GM13976 (cell line): ENCODE results near the gene GPS1.
"Not testable (repeated sequence)": the region's sequence is repeated elsewhere in the genome, so short reads cannot be mapped to it uniquely, and the experiment has no call there.

Experiments used
- DNase-seq: peaks from one replicate; pipeline ENCODE4 v3.0.0; 2012; ENCODE audit warnings: low spot score
- CTCF ChIP-seq: IDR thresholded peaks from 2 replicates; pipeline ENCODE4 v1.5.1; 2012; ENCODE audit warnings: borderline replicate concordance, mild to moderate bottlenecking; ENCODE audit not compliant: insufficient read depth; ENCODE audit errors: extremely low read depth, missing control alignments, control extremely low read depth
- in situ Hi-C: fragments of 300-500 bp; cut with MboI; formaldehyde crosslinking; loops from one replicate; pipeline ENCODE4 v1.12.0; 2022; ENCODE audit warnings: low sequenced_read_pairs, mixed read lengths, inconsistent platforms; ENCODE audit not compliant: unreplicated experiment

The GPS1 gene

GRCh38 chr17:82037889-82038195 lies 13.9 kb upstream of the GPS1 start:
- DNase-seq, result no peak
- TF ChIP-seq CTCF, result no peak
- in situ Hi-C loops, result no loop called here

GRCh38 chr17:82038796-82039409 lies 12.8 kb upstream of the GPS1 start:
- DNase-seq, in situ Hi-C loops: not testable (repeated sequence)

- in situ Hi-C loops, result no loop called here
- TF ChIP-seq CTCF, result no peak
- DNase-seq, result no peak
These were observed 11.9 kb upstream of the GPS1 start for GRCh38 chr17:82039695-82040299.

GRCh38 chr17:82041144-82041814 lies 10.4 kb upstream of the GPS1 start:
- no peak for TF ChIP-seq CTCF
- in situ Hi-C loops, result no loop called here
- DNase-seq, result no peak

GRCh38 chr17:82042649-82043048 lies 9.0 kb upstream of the GPS1 start:
- TF ChIP-seq CTCF, result no peak
- DNase-seq, result no peak
- in situ Hi-C loops, result no loop called here

GRCh38 chr17:82043507-82043906 lies 8.2 kb upstream of the GPS1 start:
- TF ChIP-seq CTCF, result no peak
- in situ Hi-C loops, result no loop called here

GRCh38 chr17:82045936-82046484 lies 5.7 kb upstream of the GPS1 start:
- no peak for TF ChIP-seq CTCF
- DNase-seq, result no peak
- in situ Hi-C loops, result no loop called here

More at GRCh38 chr17:82043507-82043906, 8.2 kb upstream of the GPS1 start:
- no peak for DNase-seq
